Measurements from ENCODE around the gene CDH16.

- TF ChIP-seq CTCF (IDR thresholded peaks at IDR 0.05; ENCODE audit: insufficient read depth, low read length) (no peak), POLR2AphosphoS5 (IDR thresholded peaks at IDR 0.05; ENCODE audit: low read depth) (no peak)
These were observed 5.2 kb upstream of the CDH16 start for GRCh38 chr16:66923866-66924265.

Data from HL-60 (cell line).